ENCODE results near the gene DAGLB. TPM values are rescaled to one million over a fixed set of nuclear protein-coding genes. Genes with fewer than 3 reads are reported as not detected.

The DAGLB gene
- total RNA-seq, 2 experiments from 2014 or later, result 22.0 to 22.9 TPM

GRCh38 chr7:6385909-6386560, 61.7 kb downstream of the DAGLB start:
- no peak for ATAC-seq (ENCODE audit: poor library complexity)

GRCh38 chr7:6385110-6385781, 62.5 kb downstream of the DAGLB start:
- intact Hi-C loops (cut with DNase I, micrococcal nuclease), result no loop called here
- CTCF ChIA-PET, result interaction anchor here (0.6 to 0.7 kb wide), 2 partner anchors 9 kb away, joined by 4 to 5 read pairs; no protein-coding TSS in a partner anchor

More at GRCh38 chr7:6385909-6386560, 61.7 kb downstream of the DAGLB start:
- Histone ChIP-seq H3K36me3 (ENCODE audit: insufficient read depth, low read length) (peaks cover 38% of the 10 kb centered on the region), H3K4me3 (ENCODE audit: low read length) (no peak overlapping the region), H3K27me3 (ENCODE audit: control insufficient read depth in 1 of 2, insufficient read depth in 2 of 2, low read length in 2 of 2) (no peaks in the 10 kb centered on the region), H3K27ac (ENCODE audit: low read depth in 1 of 2, low read length in 2 of 2) (no peak overlapping the region), H3K4me1 (ENCODE audit: insufficient read depth, low read length) (peaks cover 47% of the 10 kb centered on the region), H3K9me3 (ENCODE audit: control insufficient read depth in 1 of 2, insufficient read depth in 1 of 2, low read length in 2 of 2) (no peaks in the 10 kb centered on the region)
- POLR2A ChIA-PET, result interaction anchor here (0.6 to 0.9 kb wide), 2 partner anchors 10 kb away, joined by 3 read pairs; no protein-coding TSS in a partner anchor
- no peak for TF ChIP-seq CTCF (IDR thresholded peaks at IDR 0.05)
- H3K36me3 Mint-ChIP-seq (ENCODE audit: low read depth), result peaks cover 37% of the 10 kb centered on the region
- peak overlapping the region; percentile 72 for H3K27ac Mint-ChIP-seq
- no peak overlapping the region for H3K4me3 Mint-ChIP-seq
- intact Hi-C loops (cut with DNase I, micrococcal nuclease), result no loop called here
- peaks cover 60% of the 10 kb centered on the region for H3K4me1 Mint-ChIP-seq (ENCODE audit: low read depth)
- H3K9me3 Mint-ChIP-seq, result no peaks in the 10 kb centered on the region
- no peak for DNase-seq
- CTCF ChIA-PET, result interaction anchor here (0.7 kb wide), 1 partner anchor 10 kb away, joined by 4 read pairs; no protein-coding TSS in a partner anchor
- no peaks in the 10 kb centered on the region for H3K27me3 Mint-ChIP-seq

GRCh38 chr7:6384327-6384726, 63.4 kb downstream of the DAGLB start:
- Histone ChIP-seq H3K36me3 (ENCODE audit: insufficient read depth, low read length) (peaks cover 27% of the 10 kb centered on the region), H3K4me1 (ENCODE audit: insufficient read depth, low read length) (peaks cover 56% of the 10 kb centered on the region), H3K9me3 (ENCODE audit: control insufficient read depth in 1 of 2, insufficient read depth in 1 of 2, low read length in 2 of 2) (no peaks in the 10 kb centered on the region), H3K4me3 (ENCODE audit: low read length) (no peak overlapping the region), H3K27me3 (ENCODE audit: control insufficient read depth in 1 of 2, insufficient read depth in 2 of 2, low read length in 2 of 2) (no peaks in the 10 kb centered on the region), H3K27ac (ENCODE audit: low read depth in 1 of 2, low read length in 2 of 2) (no peak overlapping the region)
- ChIA-PET CTCF (no interaction called here), POLR2A (interaction anchor here (0.7 kb wide), 1 partner anchor 31 kb away, joined by 4 read pairs; no protein-coding TSS in a partner anchor)
- peaks cover 38% of the 10 kb centered on the region for H3K36me3 Mint-ChIP-seq (ENCODE audit: low read depth)
- peaks cover 75% of the 10 kb centered on the region for H3K4me1 Mint-ChIP-seq (ENCODE audit: low read depth)
- H3K27me3 Mint-ChIP-seq, result no peaks in the 10 kb centered on the region
- H3K4me3 Mint-ChIP-seq, result no peak overlapping the region
- DNase-seq (no peak), ATAC-seq (ENCODE audit: poor library complexity) (no peak)
- intact Hi-C loops (cut with DNase I, micrococcal nuclease), result no loop called here
- peak overlapping the region; percentile 65 for H3K27ac Mint-ChIP-seq
- no peak for TF ChIP-seq CTCF (IDR thresholded peaks at IDR 0.05)
- no peaks in the 10 kb centered on the region for H3K9me3 Mint-ChIP-seq

More at GRCh38 chr7:6385110-6385781, 62.5 kb downstream of the DAGLB start:
- Histone ChIP-seq H3K4me1 (ENCODE audit: insufficient read depth, low read length) (peaks cover 52% of the 10 kb centered on the region), H3K4me3 (ENCODE audit: low read length) (no peak overlapping the region), H3K27me3 (ENCODE audit: control insufficient read depth in 1 of 2, insufficient read depth in 2 of 2, low read length in 2 of 2) (no peaks in the 10 kb centered on the region), H3K27ac (ENCODE audit: low read depth in 1 of 2, low read length in 2 of 2) (no peak overlapping the region), H3K36me3 (ENCODE audit: insufficient read depth, low read length) (peaks cover 32% of the 10 kb centered on the region), H3K9me3 (ENCODE audit: control insufficient read depth in 1 of 2, insufficient read depth in 1 of 2, low read length in 2 of 2) (no peaks in the 10 kb centered on the region)
- DNase-seq (peak in 2 of 14 experiments; percentile 51 to 59), ATAC-seq (ENCODE audit: poor library complexity) (no peak)
- no peak for TF ChIP-seq CTCF (IDR thresholded peaks at IDR 0.05)
- H3K36me3 Mint-ChIP-seq (ENCODE audit: low read depth), result peaks cover 35% of the 10 kb centered on the region
- H3K4me3 Mint-ChIP-seq, result no peak overlapping the region
- peak overlapping the region; percentile 72 for H3K27ac Mint-ChIP-seq
- H3K27me3 Mint-ChIP-seq, result no peaks in the 10 kb centered on the region
- POLR2A ChIA-PET, result interaction anchor here (0.9 kb wide), 1 partner anchor 9 kb away, joined by 3 read pairs; no protein-coding TSS in a partner anchor
- H3K9me3 Mint-ChIP-seq, result no peaks in the 10 kb centered on the region
- peaks cover 68% of the 10 kb centered on the region for H3K4me1 Mint-ChIP-seq (ENCODE audit: low read depth)
